Measurements from ENCODE around the gene TLL1. TPM values are rescaled to one million over a fixed set of nuclear protein-coding genes. Genes with fewer than 3 reads are reported as not detected.

Gene TLL1
- total RNA-seq, 4 donors from 2014 or later, result 5.6 to 10.9 (median 8.6) TPM

GRCh38 chr4:165906272-165906671 lies 33.2 kb downstream of the TLL1 start:
- H3K4me1 ChIP-seq, result peaks cover 0 to 19% (median 14%) of the 10 kb centered on the region in 4 donors
- no peaks in the 10 kb centered on the region for H3K36me3 ChIP-seq
- 58% methylated on average over 1 of the region's 1 CpG for WGBS
- intact Hi-C loops (cut with DNase I), result no loop called here
- TF ChIP-seq CTCF (IDR thresholded peaks at IDR 0.05) (no peak), EP300 (IDR thresholded peaks at IDR 0.05) (no peak), POLR2A (IDR thresholded peaks at IDR 0.05; ENCODE audit: low read depth) (no peak), POLR2AphosphoS5 (IDR thresholded peaks at IDR 0.05) (no peak)
- no peaks in the 10 kb centered on the region for H3K27me3 ChIP-seq
- H3K27ac ChIP-seq (replicated peaks in 1 of 4), result peak overlapping the region in 3 of 4 donors; percentile 23 to 29 (median 27)
- no peak overlapping the region for H3K4me3 ChIP-seq
- DNase-seq (ENCODE audit: extremely low spot score), result no peak
- H3K9me3 ChIP-seq, result no peaks in the 10 kb centered on the region

DNA sequence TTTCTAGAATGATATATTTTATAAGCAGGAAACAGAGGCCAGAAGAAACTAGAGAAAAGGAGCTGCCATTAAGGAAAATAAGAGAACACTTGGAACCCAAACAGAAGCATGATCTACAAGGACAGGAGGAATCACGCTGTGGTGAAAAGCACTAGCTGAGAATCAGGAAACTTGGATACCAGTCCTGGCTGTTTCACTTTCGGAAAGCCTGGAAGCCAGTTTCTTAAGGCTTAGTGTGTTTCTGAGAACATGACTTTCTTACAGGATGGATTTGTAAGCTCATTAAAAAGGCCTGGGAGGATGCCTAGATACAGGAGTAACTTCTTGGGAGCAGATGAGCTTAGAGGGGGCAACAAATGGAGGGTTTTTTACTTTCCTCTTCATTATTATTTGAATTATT lies 36.9 kb downstream of the TLL1 start:
- WGBS, result 39% methylated on average over 2 of the region's 2 CpGs
- TF ChIP-seq CTCF (IDR thresholded peaks at IDR 0.05), result no peak
- peak in 1 of 2 donors; percentile 20 for TF ChIP-seq POLR2AphosphoS5 (IDR thresholded peaks at IDR 0.05)
- TF ChIP-seq POLR2A (IDR thresholded peaks at IDR 0.05; ENCODE audit: low read depth), result no peak
- TF ChIP-seq EP300 (IDR thresholded peaks at IDR 0.05), result no peak
- DNase-seq (ENCODE audit: extremely low spot score), result no peak
- intact Hi-C loops (cut with DNase I), result no loop called here
- Histone ChIP-seq H3K4me1 (peaks cover 0 to 19% (median 14%) of the 10 kb centered on the region in 4 donors), H3K4me3 (no peak overlapping the region), H3K27ac (replicated peaks in 1 of 4) (peak overlapping the region; percentile 31 to 49 (median 42)), H3K27me3 (no peaks in the 10 kb centered on the region), H3K9me3 (no peaks in the 10 kb centered on the region), H3K36me3 (no peaks in the 10 kb centered on the region)

GRCh38 chr4:165915215-165915614 lies 42.2 kb downstream of the TLL1 start:
- intact Hi-C loops (cut with DNase I), result no loop called here
- peaks cover 0 to 1% (median 0%) of the 10 kb centered on the region in 4 donors for H3K4me1 ChIP-seq
- H3K36me3 ChIP-seq, result no peaks in the 10 kb centered on the region
- H3K9me3 ChIP-seq, result no peaks in the 10 kb centered on the region
- H3K27ac ChIP-seq (replicated peaks in 1 of 4), result no peak overlapping the region
- DNase-seq (ENCODE audit: extremely low spot score), result no peak
- H3K4me3 ChIP-seq, result no peak overlapping the region
- 57% methylated on average over 3 of the region's 3 CpGs for WGBS
- H3K27me3 ChIP-seq, result no peaks in the 10 kb centered on the region
- TF ChIP-seq POLR2A (IDR thresholded peaks at IDR 0.05; ENCODE audit: low read depth), result no peak
- no peak for TF ChIP-seq EP300 (IDR thresholded peaks at IDR 0.05)
- TF ChIP-seq POLR2AphosphoS5 (IDR thresholded peaks at IDR 0.05), result no peak
- TF ChIP-seq CTCF (IDR thresholded peaks at IDR 0.05), result no peak

- H3K4me3 ChIP-seq, result no peak overlapping the region
- TF ChIP-seq POLR2AphosphoS5 (IDR thresholded peaks at IDR 0.05) (no peak), CTCF (IDR thresholded peaks at IDR 0.05) (no peak), EP300 (IDR thresholded peaks at IDR 0.05) (no peak), POLR2A (IDR thresholded peaks at IDR 0.05; ENCODE audit: low read depth) (no peak)
- no peak for DNase-seq (ENCODE audit: extremely low spot score)
- no peaks in the 10 kb centered on the region for H3K36me3 ChIP-seq
- no peak overlapping the region for H3K27ac ChIP-seq (replicated peaks in 1 of 4)
- no peaks in the 10 kb centered on the region for H3K9me3 ChIP-seq
- peaks cover 0 to 17% (median 6%) of the 10 kb centered on the region in 4 donors for H3K4me1 ChIP-seq
- intact Hi-C loops (cut with DNase I), result no loop called here
- 51% methylated on average over 3 of the region's 3 CpGs for WGBS
- no peaks in the 10 kb centered on the region for H3K27me3 ChIP-seq
These were observed 48.5 kb downstream of the TLL1 start for GRCh38 chr4:165921546-165921945.

DNA sequence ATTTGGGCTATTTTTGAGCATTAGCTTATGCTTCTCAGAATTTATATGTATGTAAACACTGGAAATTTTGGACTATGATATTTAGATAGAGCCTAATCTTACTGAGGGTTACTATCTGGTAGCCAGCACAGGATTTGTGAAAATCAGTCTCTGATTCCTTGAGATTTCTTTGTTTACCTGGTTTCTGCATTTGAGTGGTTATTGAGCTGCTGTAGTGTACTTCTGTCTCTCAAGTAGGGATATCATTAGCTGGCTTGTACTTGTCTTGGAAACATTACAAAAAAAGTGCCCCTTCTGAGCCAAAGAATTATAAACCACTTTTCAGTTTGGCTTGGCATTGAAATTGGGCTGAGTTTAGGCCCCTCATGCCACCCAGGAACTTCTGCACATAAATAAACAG lies 49.7 kb downstream of the TLL1 start:
- no peak overlapping the region for H3K27ac ChIP-seq (replicated peaks in 1 of 4)
- H3K4me1 ChIP-seq, result peaks cover 0 to 17% (median 6%) of the 10 kb centered on the region in 4 donors
- TF ChIP-seq CTCF (IDR thresholded peaks at IDR 0.05) (no peak), POLR2A (IDR thresholded peaks at IDR 0.05; ENCODE audit: low read depth) (no peak), POLR2AphosphoS5 (IDR thresholded peaks at IDR 0.05) (no peak), EP300 (IDR thresholded peaks at IDR 0.05) (no peak)
- no peak for DNase-seq (ENCODE audit: extremely low spot score)
- intact Hi-C loops (cut with DNase I), result no loop called here
- H3K27me3 ChIP-seq, result no peaks in the 10 kb centered on the region
- H3K36me3 ChIP-seq, result no peaks in the 10 kb centered on the region
- no peak overlapping the region for H3K4me3 ChIP-seq
- H3K9me3 ChIP-seq, result no peaks in the 10 kb centered on the region

Data from esophagus muscularis mucosa (tissue), 4 donors.